PC-3 (cell line): ENCODE results near the gene CCBE1. TPM values are rescaled to one million over a fixed set of nuclear protein-coding genes. Genes with fewer than 3 reads are reported as not detected.

Experiments
- ATAC-seq: fragments of 200-7000 bp; cut with Tn5 transposase; 2 replicates; pipeline ENCODE4 v1.9.1; 2020; ENCODE audit warnings: mild to moderate bottlenecking, moderate library complexity
- BruUV-seq: library from RNA; stranded (reverse); fragments of 400-500 nt; replicated peaks from 2 replicates; lab custom pipeline; 2021; lab: Mats Ljungman, UMichigan
- CTCF ChIA-PET: fragments of 300-600 bp; sonication (Branson Sonifier 250); formaldehyde crosslinking; loops from one replicate; lab custom pipeline; 2022; ENCODE audit warnings: antibody characterized with exemption; lab: Charles Lee
- POLR2A ChIA-PET: fragments of 300-600 bp; sonication (Branson Sonifier 250); formaldehyde crosslinking; loops from one replicate; lab custom pipeline; 2022; ENCODE audit warnings: antibody characterized with exemption; ENCODE audit not compliant: unreplicated experiment; lab: Charles Lee
- DNase-seq: peaks from one replicate; pipeline ENCODE4 v3.0.0-alpha.2; 2015
- H2AFZ ChIP-seq: fragments of 300-600 bp; sonication (generic); 2 replicates; pipeline ENCODE4 v1.6.0; 2016; ENCODE audit warnings: antibody characterized with exemption, low read length
- H3F3A ChIP-seq: fragments of 300-600 bp; sonication (generic); one replicate; pipeline ENCODE4 v1.6.0; 2017; ENCODE audit warnings: antibody characterized with exemption, low read length, control low read depth, mild to moderate bottlenecking; ENCODE audit not compliant: unreplicated experiment
- H3K27ac ChIP-seq: fragments of 300-600 bp; sonication (generic); 2 replicates; pipeline ENCODE4 v1.5.1; 2016; ENCODE audit warnings: mild to moderate bottlenecking, low read length
- H3K27me3 ChIP-seq: fragments of 300-600 bp; sonication (generic); 2 replicates; pipeline ENCODE4 v1.6.1; 2016; ENCODE audit warnings: low read length, mixed read lengths
- H3K36me3 ChIP-seq: fragments of 300-600 bp; sonication (generic); 2 replicates; pipeline ENCODE4 v1.6.1; 2016; ENCODE audit warnings: low read depth, mixed run types, low read length, mixed read lengths
- H3K4me1 ChIP-seq: fragments of 300-600 bp; sonication (generic); 2 replicates; pipeline ENCODE4 v1.5.1; 2016; ENCODE audit warnings: low read length; ENCODE audit not compliant: insufficient read depth
- H3K4me2 ChIP-seq: fragments of 300-600 bp; sonication (generic); 2 replicates; pipeline ENCODE4 v1.6.0; 2016; ENCODE audit warnings: low read length
- H3K4me3 ChIP-seq: fragments of 300-600 bp; sonication (generic); 2 replicates; pipeline ENCODE4 v1.5.1; 2016; ENCODE audit warnings: mild to moderate bottlenecking, low read length, mixed read lengths
- H3K79me2 ChIP-seq: fragments of 300-600 bp; sonication (generic); 2 replicates; pipeline ENCODE4 v1.6.1; 2017; ENCODE audit warnings: low read length, mixed read lengths
- H3K9ac ChIP-seq: fragments of 300-600 bp; sonication (generic); 2 replicates; pipeline ENCODE4 v1.6.0; 2016; ENCODE audit warnings: mild to moderate bottlenecking, low read length
- H3K9me2 ChIP-seq: fragments of 300-600 bp; sonication (generic); replicated peaks from 2 replicates; pipeline ENCODE4 v1.6.1; 2016; ENCODE audit warnings: mixed run types, low read length, mixed read lengths
- H3K9me3 ChIP-seq: fragments of 300-600 bp; sonication (generic); 2 replicates; pipeline ENCODE4 v1.6.1; 2016; ENCODE audit warnings: low read length, mixed read lengths
- H4K20me1 ChIP-seq: fragments of 300-600 bp; sonication (generic); 2 replicates; pipeline ENCODE4 v1.6.1; 2016; ENCODE audit warnings: low read length, mixed read lengths
- EZH2 ChIP-seq: fragments of 300-600 bp; sonication (generic); IDR thresholded peaks from one replicate; pipeline ENCODE4 v1.6.1; 2017; ENCODE audit warnings: antibody characterized with exemption, mild to moderate bottlenecking, low read length; ENCODE audit not compliant: unreplicated experiment
- EZH2phosphoT487 ChIP-seq: fragments of 300-600 bp; sonication (generic); IDR thresholded peaks from 2 replicates; pipeline ENCODE4 v1.6.1; 2018; ENCODE audit warnings: mild to moderate bottlenecking, antibody characterized with exemption, low read length, borderline replicate concordance
- intact Hi-C: fragments of 100-400 bp; cut with micrococcal nuclease; formaldehyde crosslinking; loops from 2 replicates; pipeline ENCODE4 v1.9.0; 2023
- total RNA-seq: library from RNA; depleted of rRNA; stranded (reverse); fragments of >200 nt; gene quantifications from 2 replicates; pipeline ENCODE4 v1.2.3, GENCODE V29; 2014
- TF ChIP-seq, protein P1 (sequence below): fragments of 300-600 bp; sonication (generic); conservative IDR thresholded peaks from 2 replicates; pipeline ENCODE4 v1.5.1; 2017; ENCODE audit warnings: antibody characterized with exemption, low read depth, mild to moderate bottlenecking, low read length

CCBE1 gene
- total RNA-seq, 1 experiment from 2014 or later: 13.9 TPM

DNA sequence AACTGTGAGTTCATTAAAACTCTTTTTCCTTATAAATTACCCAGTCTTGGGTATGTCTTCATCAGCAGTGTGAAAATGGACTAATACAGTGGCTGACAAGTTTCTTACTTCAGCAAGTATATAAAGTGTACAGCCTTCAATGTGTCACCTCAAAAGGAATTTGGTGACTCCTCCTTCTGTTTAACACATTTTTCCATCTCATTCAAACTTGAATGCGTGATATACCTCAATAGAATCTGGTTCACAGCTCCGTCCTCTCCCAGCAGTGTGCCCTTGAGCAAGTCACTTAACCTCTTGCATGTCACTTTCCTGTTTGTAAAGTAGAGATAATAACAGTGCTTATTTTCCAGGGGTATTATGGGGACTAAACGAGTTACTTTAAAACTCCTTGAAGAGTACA lies 159.6 kb downstream of the CCBE1 start:
- TF ChIP-seq EZH2phosphoT487: no peak
- TF ChIP-seq, protein P1, sequence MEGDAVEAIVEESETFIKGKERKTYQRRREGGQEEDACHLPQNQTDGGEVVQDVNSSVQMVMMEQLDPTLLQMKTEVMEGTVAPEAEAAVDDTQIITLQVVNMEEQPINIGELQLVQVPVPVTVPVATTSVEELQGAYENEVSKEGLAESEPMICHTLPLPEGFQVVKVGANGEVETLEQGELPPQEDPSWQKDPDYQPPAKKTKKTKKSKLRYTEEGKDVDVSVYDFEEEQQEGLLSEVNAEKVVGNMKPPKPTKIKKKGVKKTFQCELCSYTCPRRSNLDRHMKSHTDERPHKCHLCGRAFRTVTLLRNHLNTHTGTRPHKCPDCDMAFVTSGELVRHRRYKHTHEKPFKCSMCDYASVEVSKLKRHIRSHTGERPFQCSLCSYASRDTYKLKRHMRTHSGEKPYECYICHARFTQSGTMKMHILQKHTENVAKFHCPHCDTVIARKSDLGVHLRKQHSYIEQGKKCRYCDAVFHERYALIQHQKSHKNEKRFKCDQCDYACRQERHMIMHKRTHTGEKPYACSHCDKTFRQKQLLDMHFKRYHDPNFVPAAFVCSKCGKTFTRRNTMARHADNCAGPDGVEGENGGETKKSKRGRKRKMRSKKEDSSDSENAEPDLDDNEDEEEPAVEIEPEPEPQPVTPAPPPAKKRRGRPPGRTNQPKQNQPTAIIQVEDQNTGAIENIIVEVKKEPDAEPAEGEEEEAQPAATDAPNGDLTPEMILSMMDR: no peak
- TF ChIP-seq EZH2: no peak
- intact Hi-C loops: no loop called here

DNA sequence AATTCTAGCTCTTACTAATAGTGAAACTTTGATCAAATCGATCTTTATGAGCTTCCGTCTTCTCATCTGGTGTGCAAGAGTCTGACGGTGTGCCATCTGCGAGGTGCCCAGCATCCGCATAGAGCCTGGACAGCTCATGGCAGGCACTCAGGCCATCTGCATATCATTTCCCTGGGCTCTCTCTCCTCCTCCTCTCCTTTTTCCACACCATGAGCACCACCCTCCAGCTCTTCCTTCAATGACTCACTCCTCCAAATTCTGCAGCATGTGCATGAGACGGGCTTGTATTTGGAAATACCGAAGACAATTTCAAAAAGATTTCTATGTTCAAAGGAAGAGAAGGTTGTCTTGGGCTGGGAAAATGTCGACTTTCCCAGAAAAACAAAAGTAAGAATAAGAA lies 161.1 kb downstream of the CCBE1 start:
- ATAC-seq (no peak), DNase-seq (no peak)
- Histone ChIP-seq H3K9me3 (no peaks in the 10 kb centered on the region), H3K9ac (no peak overlapping the region), H3K27ac (no peak overlapping the region), H2AFZ (no peak overlapping the region), H3F3A (no peaks in the 10 kb centered on the region), H3K9me2 (no peaks in the 10 kb centered on the region), H3K79me2 (no peaks in the 10 kb centered on the region), H3K4me1 (no peaks in the 10 kb centered on the region), H4K20me1 (no peaks in the 10 kb centered on the region), H3K36me3 (no peaks in the 10 kb centered on the region), H3K4me2 (no peak overlapping the region), H3K27me3 (no peaks in the 10 kb centered on the region), H3K4me3 (no peak overlapping the region)
- ChIA-PET POLR2A (no interaction called here), CTCF (no interaction called here)
- no TSS peak for BruUV-seq
- intact Hi-C loops: no loop called here
- no peak for TF ChIP-seq EZH2
- TF ChIP-seq, protein P1: no peak
- TF ChIP-seq EZH2phosphoT487: no peak

More for the DNA sequence above, 159.6 kb downstream of the CCBE1 start:
- no peak for ATAC-seq
- no peak overlapping the region for H3K4me2 ChIP-seq
- no peak for DNase-seq
- no peaks in the 10 kb centered on the region for H3K27me3 ChIP-seq
- H3K27ac ChIP-seq: no peak overlapping the region
- H3K9me2 ChIP-seq: no peaks in the 10 kb centered on the region
- H3F3A ChIP-seq: no peaks in the 10 kb centered on the region
- no peak overlapping the region for H3K9ac ChIP-seq
- no peak overlapping the region for H2AFZ ChIP-seq
- H4K20me1 ChIP-seq: no peaks in the 10 kb centered on the region
- no TSS peak for BruUV-seq
- H3K4me1 ChIP-seq: no peaks in the 10 kb centered on the region
- ChIA-PET POLR2A (no interaction called here), CTCF (no interaction called here)
- H3K79me2 ChIP-seq: no peaks in the 10 kb centered on the region
- H3K9me3 ChIP-seq: no peaks in the 10 kb centered on the region
- H3K4me3 ChIP-seq: no peak overlapping the region
- no peaks in the 10 kb centered on the region for H3K36me3 ChIP-seq

DNA sequence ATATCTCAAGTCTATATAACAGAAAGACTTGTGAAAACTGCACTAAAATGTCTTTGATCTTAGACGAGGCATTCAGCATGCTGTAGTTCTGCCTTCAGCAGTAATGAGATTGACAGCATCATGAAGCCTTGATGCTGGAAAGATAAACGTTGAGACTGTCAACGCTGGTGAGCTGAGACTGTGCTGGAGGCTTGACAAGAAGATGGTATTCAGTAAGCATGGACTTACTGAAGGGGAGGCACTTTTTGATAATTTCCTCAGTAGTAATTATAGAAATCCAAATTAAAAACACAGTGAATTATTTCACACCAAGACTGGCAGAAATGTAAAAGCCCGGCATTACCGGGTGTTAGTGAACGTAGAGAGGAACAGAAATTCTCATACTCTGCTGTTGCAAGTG lies 162.2 kb downstream of the CCBE1 start:
- H3K4me1 ChIP-seq: no peaks in the 10 kb centered on the region
- DNase-seq (no peak), ATAC-seq (no peak)
- no peak overlapping the region for H3K9ac ChIP-seq
- H3K9me2 ChIP-seq: no peaks in the 10 kb centered on the region
- TF ChIP-seq EZH2 (no peak), EZH2phosphoT487 (no peak)
- TF ChIP-seq, protein P1: no peak
- CTCF ChIA-PET: no interaction called here
- H3K9me3 ChIP-seq: no peaks in the 10 kb centered on the region
- no peak overlapping the region for H3K27ac ChIP-seq
- H3K4me3 ChIP-seq: no peak overlapping the region
- no peak overlapping the region for H3K4me2 ChIP-seq
- POLR2A ChIA-PET: no interaction called here
- no peaks in the 10 kb centered on the region for H3K27me3 ChIP-seq
- intact Hi-C loops: no loop called here
- no peaks in the 10 kb centered on the region for H3K36me3 ChIP-seq
- H3K79me2 ChIP-seq: no peaks in the 10 kb centered on the region
- no peak overlapping the region for H2AFZ ChIP-seq
- no TSS peak for BruUV-seq
- no peaks in the 10 kb centered on the region for H4K20me1 ChIP-seq
- no peaks in the 10 kb centered on the region for H3F3A ChIP-seq
